ENCODE measurements around the gene CEP41.

Gene CEP41

DNA sequence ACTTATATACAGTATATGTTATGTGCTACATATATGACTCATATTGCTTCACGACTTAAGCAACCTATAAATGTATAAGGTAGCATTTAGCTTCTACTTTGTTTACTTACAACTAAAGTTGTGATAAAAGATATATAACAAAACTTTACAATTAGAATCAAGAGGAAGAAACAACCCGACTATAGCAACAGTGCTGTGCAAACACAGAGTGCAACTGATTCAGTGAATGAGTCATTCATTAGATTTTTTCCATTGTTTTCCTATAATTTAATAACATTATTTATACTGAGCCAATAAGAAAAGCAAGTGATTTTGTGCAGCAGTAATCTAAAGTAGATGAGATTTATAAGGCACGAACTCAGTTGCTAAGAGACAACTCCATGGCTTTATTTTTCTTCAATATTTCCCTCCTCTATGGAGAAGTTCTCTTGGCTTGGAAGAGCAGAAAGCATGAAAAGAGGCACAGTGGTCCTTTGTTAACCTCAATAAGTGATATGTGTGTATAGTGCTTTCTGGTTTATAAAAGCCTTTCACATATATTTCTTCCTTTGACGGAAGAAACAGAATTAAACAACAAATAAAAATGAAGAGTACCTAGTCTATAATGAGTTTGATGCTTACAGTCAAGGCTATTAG, 19.8 kb downstream of the CEP41 start:
- DNase-seq (ENCODE audit: insufficient read length, low spot score) (no peak), FAIRE-seq (no peak)
- TF ChIP-seq POLR2A (IDR thresholded peaks at IDR 0.05; ENCODE audit: low read depth, low read length): no peak

- no peak for TF ChIP-seq POLR2A (IDR thresholded peaks at IDR 0.05; ENCODE audit: low read depth, low read length)
- FAIRE-seq: no peak
- DNase-seq (ENCODE audit: insufficient read length, low spot score): no peak
These were observed 21.2 kb downstream of the CEP41 start for GRCh38 chr7:130419658-130420057.

DNA sequence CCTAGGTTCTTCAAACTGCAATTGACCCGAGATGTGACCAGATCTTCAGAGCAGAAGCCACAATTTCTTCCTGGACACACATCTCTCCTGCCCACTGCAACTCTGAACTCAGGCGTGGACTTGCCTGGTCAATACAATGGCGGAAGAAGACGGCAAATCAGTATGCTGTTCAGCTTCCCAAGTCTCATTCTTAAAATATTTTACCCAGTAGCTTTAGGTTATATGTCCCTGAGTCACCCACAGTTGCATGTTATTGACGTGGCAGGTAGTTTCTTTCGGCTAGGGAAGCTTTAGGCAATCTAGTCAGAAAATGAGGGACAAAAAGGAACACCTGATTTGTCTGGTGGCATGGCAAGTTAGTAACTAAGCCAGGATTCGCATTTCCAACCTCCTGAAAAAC, 22.5 kb downstream of the CEP41 start:
- no peak for TF ChIP-seq POLR2A (IDR thresholded peaks at IDR 0.05; ENCODE audit: low read depth, low read length)
- FAIRE-seq (no peak), DNase-seq (ENCODE audit: insufficient read length, low spot score) (no peak)

DNA sequence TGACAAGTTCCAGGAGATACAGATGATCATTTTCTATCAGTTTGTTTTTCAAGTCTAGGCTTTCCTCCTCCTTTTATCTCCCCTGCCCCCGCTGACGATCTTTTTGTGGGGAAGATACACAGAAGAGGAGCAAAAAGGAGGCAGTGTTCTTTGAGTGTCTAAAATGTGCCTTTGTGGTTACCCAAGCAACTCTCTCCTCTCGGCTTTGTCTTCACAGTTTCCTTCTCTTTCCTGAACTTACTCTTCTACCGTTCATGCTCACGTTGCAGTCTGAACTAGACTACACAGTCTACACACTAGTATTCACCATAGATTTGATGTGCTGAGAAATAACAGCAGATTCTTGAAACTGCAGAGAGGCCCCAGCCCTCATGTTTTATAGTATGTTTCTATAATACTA, 23.6 kb downstream of the CEP41 start:
- FAIRE-seq: no peak
- no peak for TF ChIP-seq POLR2A (IDR thresholded peaks at IDR 0.05; ENCODE audit: low read depth, low read length)

DNA sequence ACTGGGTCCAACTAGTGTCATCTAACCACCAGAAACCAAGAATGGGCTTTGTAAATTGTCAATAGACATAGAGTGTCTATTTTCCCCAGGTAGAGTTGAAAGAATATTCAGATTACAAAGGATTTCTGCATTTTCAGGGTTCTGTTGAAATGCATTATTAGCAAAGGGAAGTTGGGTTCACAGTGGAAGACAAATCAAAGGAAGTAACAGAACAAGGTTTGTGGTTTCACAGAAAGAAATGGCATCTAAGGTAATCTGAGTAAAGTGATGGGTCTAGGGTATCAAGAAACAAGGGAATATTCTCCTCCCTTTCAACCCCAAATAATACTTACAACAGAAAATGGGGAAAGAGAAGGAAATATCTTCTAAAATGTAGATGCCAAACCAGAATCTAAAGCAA, 25.8 kb downstream of the CEP41 start:
- TF ChIP-seq POLR2A (IDR thresholded peaks at IDR 0.05; ENCODE audit: low read depth, low read length): no peak
- DNase-seq (ENCODE audit: insufficient read length, low spot score) (no peak), FAIRE-seq (no peak)

More for the DNA sequence above, 23.6 kb downstream of the CEP41 start:
- no peak for DNase-seq (ENCODE audit: insufficient read length, low spot score)

DNA sequence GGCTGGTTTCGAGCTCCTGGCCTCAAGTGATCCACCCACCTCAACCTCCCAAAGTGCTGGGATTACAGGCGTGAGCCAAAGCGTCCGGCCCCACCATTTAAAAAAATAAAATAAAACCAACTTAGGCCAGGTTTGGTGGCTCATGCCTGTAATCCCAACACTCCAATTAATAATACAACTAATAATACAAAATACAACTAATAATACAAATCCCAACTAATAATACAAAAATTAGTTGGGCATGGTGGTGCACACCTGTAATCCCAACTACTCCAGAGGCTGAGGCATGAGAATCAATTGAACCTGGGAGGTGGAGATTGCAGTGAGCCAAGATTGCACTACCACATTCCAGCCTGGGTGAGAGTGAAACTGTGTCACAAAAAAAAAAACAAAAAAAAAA, 27.6 kb downstream of the CEP41 start:
- FAIRE-seq (no peak), DNase-seq (ENCODE audit: insufficient read length, low spot score) (no peak)
- no peak for TF ChIP-seq POLR2A (IDR thresholded peaks at IDR 0.05; ENCODE audit: low read depth, low read length)

DNA sequence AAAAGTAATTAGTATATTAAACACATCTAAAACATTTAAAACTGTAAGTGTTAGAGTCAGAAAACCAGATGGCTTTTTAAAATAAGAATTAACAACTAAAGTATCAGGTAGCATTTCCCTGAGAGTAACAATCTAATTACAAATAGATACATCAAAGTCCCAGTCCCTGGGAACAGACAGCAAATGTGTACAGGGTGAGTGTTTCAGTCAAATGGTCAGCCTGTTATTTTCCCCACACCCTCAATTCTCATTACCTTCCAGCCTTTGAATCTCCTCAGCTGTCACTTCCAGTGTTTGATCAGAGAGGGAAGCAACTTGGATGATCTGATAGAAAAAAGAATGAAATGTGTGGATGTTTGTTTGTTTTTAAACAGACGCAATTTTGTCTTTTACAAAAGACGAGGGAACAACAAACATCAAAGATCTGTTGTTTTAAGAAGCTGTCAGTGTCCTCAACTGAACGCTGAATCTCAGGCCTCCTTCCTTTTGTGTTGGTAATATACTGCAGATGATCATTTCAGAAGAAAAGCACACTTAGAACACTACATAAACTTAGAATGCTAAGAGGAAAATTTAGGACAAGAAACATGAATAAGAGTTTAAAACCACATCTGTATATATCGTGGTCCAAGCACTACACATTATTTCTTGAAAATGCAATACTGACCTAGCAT, 29.8 kb downstream of the CEP41 start:
- TF ChIP-seq POLR2A (IDR thresholded peaks at IDR 0.05; ENCODE audit: low read depth, low read length): no peak
- FAIRE-seq: peak; percentile 33
- no peak for DNase-seq (ENCODE audit: insufficient read length, low spot score)

DNA sequence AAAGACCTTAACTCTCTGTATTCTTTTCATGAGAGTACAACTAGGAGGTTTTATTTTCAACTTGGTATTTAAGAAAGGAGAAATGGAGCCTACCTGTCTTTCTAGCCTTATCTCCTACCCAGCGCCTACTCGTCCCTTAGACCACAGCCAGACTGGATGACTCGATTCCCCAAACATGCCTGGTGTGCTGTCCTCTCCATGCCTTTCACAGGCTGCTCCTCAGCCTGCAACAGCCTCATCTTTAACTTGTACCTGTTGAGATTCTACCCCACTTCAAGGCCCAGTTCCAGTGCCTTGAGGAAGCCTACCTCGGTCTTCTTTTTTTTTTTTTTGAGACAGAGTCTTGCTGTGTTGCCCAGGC, 31.1 kb downstream of the CEP41 start:
- no peak for DNase-seq (ENCODE audit: insufficient read length, low spot score)
- FAIRE-seq: no peak
- no peak for TF ChIP-seq POLR2A (IDR thresholded peaks at IDR 0.05; ENCODE audit: low read depth, low read length)

DNA sequence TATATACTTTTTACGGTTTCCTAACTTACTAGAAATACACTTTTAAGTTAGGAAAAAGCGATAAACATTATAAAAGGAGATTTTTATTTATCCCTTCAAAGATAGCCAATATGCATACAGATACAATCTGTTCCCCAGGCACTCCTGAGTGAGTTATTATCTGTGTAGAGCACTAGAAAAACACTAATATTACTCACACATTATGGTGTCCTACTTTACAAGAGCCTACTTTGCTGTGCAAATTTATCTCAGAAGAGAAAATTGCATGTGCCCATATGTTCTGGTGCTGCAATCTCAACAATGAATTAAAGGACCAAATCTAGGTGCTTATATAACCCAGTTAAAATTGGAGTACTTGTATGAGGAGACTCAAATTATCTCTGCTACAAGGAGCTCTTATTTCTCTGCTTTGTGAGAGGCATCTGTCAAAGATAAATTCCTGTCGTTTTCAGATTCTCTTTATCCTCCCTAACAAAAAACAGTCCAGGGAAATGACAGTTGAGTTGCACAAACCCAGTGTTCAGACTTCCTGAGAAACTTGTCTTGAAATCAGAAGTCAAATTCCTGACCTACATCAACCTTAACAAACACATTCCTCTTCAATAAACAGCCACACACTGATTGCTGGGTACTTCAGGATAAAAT, 31.6 kb downstream of the CEP41 start:
- TF ChIP-seq POLR2A (IDR thresholded peaks at IDR 0.05; ENCODE audit: low read depth, low read length): no peak
- peak; percentile 91 for FAIRE-seq
- DNase-seq (ENCODE audit: insufficient read length, low spot score): no peak

GRCh38 chr7:130405003-130405402, 35.8 kb downstream of the CEP41 start:
- DNase-seq (ENCODE audit: insufficient read length, low spot score): no peak
- FAIRE-seq: no peak
- TF ChIP-seq POLR2A (IDR thresholded peaks at IDR 0.05; ENCODE audit: low read depth, low read length): no peak

DNA sequence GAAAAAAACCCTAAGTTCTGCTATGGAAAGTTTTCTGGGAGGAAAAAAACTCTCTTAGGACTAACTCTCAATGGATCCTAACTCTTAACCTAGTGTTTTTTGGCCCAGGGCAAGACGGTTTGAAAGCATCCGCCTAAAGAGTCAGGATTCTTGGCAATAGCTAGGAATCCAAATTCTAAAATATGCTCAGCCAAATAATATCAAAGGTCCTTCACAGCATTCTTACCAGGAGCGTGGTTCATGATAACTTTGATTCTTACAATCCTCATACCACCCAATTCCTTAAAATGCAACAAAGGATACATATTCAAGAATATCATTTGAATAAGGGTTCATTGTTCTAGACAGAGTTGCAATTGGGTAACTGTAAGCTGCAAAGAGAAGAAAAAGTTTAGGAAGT, 39.2 kb downstream of the CEP41 start:
- no peak for TF ChIP-seq POLR2A (IDR thresholded peaks at IDR 0.05; ENCODE audit: low read depth, low read length)
- FAIRE-seq (no peak), DNase-seq (ENCODE audit: insufficient read length, low spot score) (no peak)

DNA sequence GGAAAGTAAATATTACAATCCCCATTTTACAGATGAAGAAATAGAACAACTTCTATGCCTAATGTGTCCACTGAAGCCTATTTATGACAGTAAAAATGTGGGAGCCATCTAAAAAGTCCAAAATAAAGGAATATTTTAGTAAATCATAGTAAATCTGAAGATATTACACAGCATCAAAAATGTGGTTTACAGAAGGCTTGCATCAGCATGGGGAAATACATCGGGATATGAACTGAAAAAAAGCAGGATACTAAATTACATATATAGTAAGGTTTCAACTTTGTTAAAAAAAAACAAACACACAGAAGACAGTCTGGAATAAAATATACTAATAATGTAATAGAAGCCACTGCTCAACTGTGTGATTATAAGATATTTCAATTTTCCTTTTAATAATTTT, 39.7 kb downstream of the CEP41 start:
- FAIRE-seq (no peak), DNase-seq (ENCODE audit: insufficient read length, low spot score) (no peak)
- TF ChIP-seq POLR2A (IDR thresholded peaks at IDR 0.05; ENCODE audit: low read depth, low read length): no peak

GRCh38 chr7:130400120-130400572, 40.7 kb downstream of the CEP41 start:
- no peak for FAIRE-seq
- no peak for TF ChIP-seq POLR2A (IDR thresholded peaks at IDR 0.05; ENCODE audit: low read depth, low read length)
- DNase-seq (ENCODE audit: insufficient read length, low spot score): no peak

DNA sequence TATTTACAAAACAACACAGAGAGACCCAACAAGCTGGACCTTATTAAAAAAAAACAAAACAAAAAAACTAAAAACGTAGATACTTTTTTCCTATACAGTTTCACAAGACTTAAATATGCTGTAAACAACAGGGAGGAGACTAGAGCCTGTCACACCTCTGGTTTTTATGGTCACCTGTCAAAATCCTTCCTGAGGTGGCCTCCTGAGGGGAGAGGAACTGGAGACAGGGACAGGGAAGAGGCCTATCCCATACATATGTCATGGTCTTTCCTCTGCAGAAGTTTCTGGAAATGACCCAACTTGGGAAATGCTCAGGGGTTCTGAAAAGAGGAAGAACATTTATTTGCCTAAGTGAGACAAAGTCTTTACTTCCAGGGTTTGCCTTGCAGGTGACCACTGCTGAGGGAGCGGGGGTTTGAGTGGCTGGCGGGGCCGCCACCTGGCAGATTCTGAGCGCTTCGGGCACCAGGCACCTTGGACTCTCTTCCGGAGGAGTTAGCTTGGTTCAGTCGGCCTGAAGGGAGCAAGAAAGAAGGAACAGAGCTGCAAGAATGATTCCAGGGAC, 42.2 kb downstream of the CEP41 start:
- FAIRE-seq (no peak), DNase-seq (ENCODE audit: insufficient read length, low spot score) (no peak)
- TF ChIP-seq POLR2A (IDR thresholded peaks at IDR 0.05; ENCODE audit: low read depth, low read length): no peak

GRCh38 chr7:130397758-130398073, 43.1 kb downstream of the CEP41 start:
- TF ChIP-seq POLR2A (IDR thresholded peaks at IDR 0.05; ENCODE audit: low read depth, low read length): no peak
- FAIRE-seq: no peak
- no peak for DNase-seq (ENCODE audit: insufficient read length, low spot score)
